ENCODE data around the gene PYM1.
A peak's percentile ranks its signal among the peaks of the same experiment; 100 is the strongest.

The PYM1 gene

GRCh38 chr12:55946553-55946952 lies 18.9 kb upstream of the PYM1 start:
- H3K36me3 ChIP-seq: peaks cover 0 to 63% (median 7%) of the 10 kb centered on the region in 3 donors

GRCh38 chr12:55942577-55943136 lies 15.0 kb upstream of the PYM1 start:
- no peak for DNase-seq
- Histone ChIP-seq H3K4me1 (peaks cover 0 to 7% (median 5%) of the 10 kb centered on the region in 4 donors), H3K36me3 (peaks cover 0 to 60% (median 3%) of the 10 kb centered on the region in 3 donors), H3K9me3 (no peaks in the 10 kb centered on the region), H3K27me3 (no peaks in the 10 kb centered on the region), H3K27ac (no peak overlapping the region), H3K4me3 (no peak overlapping the region)
- TF ChIP-seq CTCF (IDR thresholded peaks at IDR 0.05): no peak
- intact Hi-C loops (cut with DNase I; ENCODE audit: low total_unique reads): no loop called here

More at GRCh38 chr12:55946553-55946952, 18.9 kb upstream of the PYM1 start:
- Histone ChIP-seq H3K27me3 (no peaks in the 10 kb centered on the region), H3K27ac (no peak overlapping the region), H3K4me3 (no peak overlapping the region), H3K9me3 (no peaks in the 10 kb centered on the region), H3K4me1 (no peaks in the 10 kb centered on the region)
- no peak for DNase-seq
- intact Hi-C loops (cut with DNase I; ENCODE audit: low total_unique reads): no loop called here
- TF ChIP-seq CTCF (IDR thresholded peaks at IDR 0.05): no peak

- no peak overlapping the region for H3K27ac ChIP-seq
- intact Hi-C loops (cut with DNase I; ENCODE audit: low total_unique reads): no loop called here
- no peaks in the 10 kb centered on the region for H3K27me3 ChIP-seq
- no peak for DNase-seq
- H3K4me3 ChIP-seq: no peak overlapping the region
- no peaks in the 10 kb centered on the region for H3K9me3 ChIP-seq
- H3K36me3 ChIP-seq: peaks cover 0 to 54% (median 3%) of the 10 kb centered on the region in 3 donors
- TF ChIP-seq CTCF (IDR thresholded peaks at IDR 0.05): no peak
- peaks cover 0 to 7% (median 5%) of the 10 kb centered on the region in 4 donors for H3K4me1 ChIP-seq
These were observed 14.4 kb upstream of the PYM1 start for GRCh38 chr12:55942055-55942454.

- intact Hi-C loops (cut with DNase I; ENCODE audit: low total_unique reads): loop anchor here (2.0 kb wide), 1 partner anchor 201 kb away; no protein-coding TSS in a partner anchor
- H3K9me3 ChIP-seq: no peaks in the 10 kb centered on the region
- H3K36me3 ChIP-seq: peaks cover 0 to 43% (median 3%) of the 10 kb centered on the region in 3 donors
These were observed 12.5 kb upstream of the PYM1 start for GRCh38 chr12:55940065-55940732.

GRCh38 chr12:55938826-55939501 lies 11.3 kb upstream of the PYM1 start:
- Histone ChIP-seq H3K4me1 (peaks cover 0 to 11% (median 5%) of the 10 kb centered on the region in 4 donors), H3K27ac (no peak overlapping the region)
- intact Hi-C loops (cut with DNase I; ENCODE audit: low total_unique reads): loop anchor here (5.0 kb wide), 1 partner anchor 107 kb away; no protein-coding TSS in a partner anchor

More at GRCh38 chr12:55940065-55940732, 12.5 kb upstream of the PYM1 start:
- peak; percentile 84 to 85 for TF ChIP-seq CTCF (IDR thresholded peaks at IDR 0.05)
- peaks cover 0 to 7% (median 5%) of the 10 kb centered on the region in 4 donors for H3K4me1 ChIP-seq
- peak overlapping the region; percentile 37 to 48 for H3K27ac ChIP-seq
- H3K4me3 ChIP-seq: peak overlapping the region; percentile 24 to 36
- H3K27me3 ChIP-seq: no peaks in the 10 kb centered on the region
- DNase-seq: peak; percentile 85 to 90

More at GRCh38 chr12:55938826-55939501, 11.3 kb upstream of the PYM1 start:
- Histone ChIP-seq H3K4me3 (no peak overlapping the region), H3K36me3 (peaks cover 0 to 31% (median 2%) of the 10 kb centered on the region in 3 donors), H3K27me3 (no peaks in the 10 kb centered on the region), H3K9me3 (no peaks in the 10 kb centered on the region)
- no peak for DNase-seq
- TF ChIP-seq CTCF (IDR thresholded peaks at IDR 0.05): no peak

All from tibial artery (tissue), 4 donors.